Muscle of arm (tissue), 12 donors: ENCODE measurements around the gene FAM135A. TPM values are rescaled to one million over a fixed set of nuclear protein-coding genes. Genes with fewer than 3 reads are reported as not detected.
"Not testable (repeated sequence)": the region's sequence is repeated elsewhere in the genome, so short reads cannot be mapped to it uniquely, and the experiment has no call there.

Experiments
- DNase-seq: peaks from one replicate; pipeline ENCODE4 v3.0.0-alpha.2; 2013
- polyA plus RNA-seq, 12 donors: library from polyadenylated mRNA; unstranded; fragments of 120-200 nt; gene quantifications; one replicate each; pipeline ENCODE4 v1.2.1, GENCODE V29; 2013; ENCODE audit not compliant: insufficient read length in 12 of 12

FAM135A gene
- polyA plus RNA-seq, 12 donors: 15.6 to 30.8 (median 19.2) TPM; not detected in 1

- DNase-seq: no peak
Observed at GRCh38 chr6:70456735-70457134, 43.4 kb downstream of the FAM135A start.

GRCh38 chr6:70459235-70459634 lies 45.9 kb downstream of the FAM135A start:
- no peak for DNase-seq

GRCh38 chr6:70459699-70460098 lies 46.4 kb downstream of the FAM135A start:
- not testable (repeated sequence) for DNase-seq

DNA sequence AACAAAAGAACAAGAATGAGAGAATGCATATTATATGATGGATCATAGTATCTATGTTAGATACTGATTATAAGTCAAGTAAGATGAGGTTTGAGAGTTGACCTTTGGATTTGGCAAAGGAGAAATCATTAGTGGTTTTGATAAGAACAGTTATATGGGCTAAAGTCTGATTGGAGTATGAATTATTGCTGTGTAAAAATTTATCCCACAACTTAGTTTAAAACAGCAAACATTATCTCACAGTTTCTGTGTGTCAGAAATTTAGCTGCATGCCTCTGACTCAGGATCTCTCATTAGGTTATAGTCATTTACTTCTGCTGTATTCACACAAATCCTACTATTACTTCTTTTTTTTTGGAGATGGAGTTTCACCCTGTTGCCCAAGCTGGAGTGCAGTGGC lies 56.7 kb downstream of the FAM135A start:
- no peak for DNase-seq

DNA sequence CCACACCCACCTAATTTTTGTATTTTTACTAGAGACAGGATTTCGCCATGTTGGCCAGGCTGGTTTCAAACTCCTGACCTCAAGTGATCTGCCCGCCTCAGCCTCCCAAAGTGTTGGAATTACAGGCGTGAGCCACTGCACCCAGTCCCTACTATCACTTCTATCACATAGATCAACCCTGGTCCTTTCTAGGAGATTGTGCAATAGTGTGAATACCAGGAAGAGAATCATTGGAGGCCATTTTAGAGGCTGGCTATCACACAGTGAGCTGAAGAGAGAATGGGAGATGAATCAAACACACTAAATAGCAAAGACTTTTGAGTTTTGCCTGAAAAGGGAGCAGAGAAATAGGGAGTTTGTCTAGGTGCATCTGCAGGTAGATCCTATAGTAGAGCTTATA lies 57.2 kb downstream of the FAM135A start:
- DNase-seq: not testable (repeated sequence)

GRCh38 chr6:70474751-70475150 lies 61.4 kb downstream of the FAM135A start:
- peak; percentile 23 for DNase-seq

DNA sequence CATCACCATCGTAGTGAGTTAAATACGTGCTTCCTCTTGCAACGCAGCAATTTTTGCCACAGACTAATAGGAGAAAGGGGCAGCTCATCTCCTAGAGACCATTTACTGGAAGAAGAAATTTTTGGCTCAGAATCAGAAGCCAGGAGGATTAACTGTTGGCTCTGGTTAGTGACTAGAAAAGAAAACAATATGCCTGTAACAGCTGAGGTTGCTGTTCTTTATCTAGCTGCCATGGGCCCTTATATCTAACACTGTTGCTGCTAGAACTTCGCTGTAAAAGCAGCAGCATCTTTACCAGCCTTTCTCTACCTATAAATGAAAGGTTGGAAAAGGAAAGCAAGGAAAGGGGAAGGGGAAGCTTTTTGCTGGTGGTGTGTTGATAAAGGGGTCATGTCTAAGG lies 65.9 kb downstream of the FAM135A start:
- peak; percentile 16 for DNase-seq

GRCh38 chr6:70486638-70487037 lies 73.3 kb downstream of the FAM135A start:
- not testable (repeated sequence) for DNase-seq

- no peak for DNase-seq
Observed at GRCh38 chr6:70489364-70489763, 76.1 kb downstream of the FAM135A start.

DNA sequence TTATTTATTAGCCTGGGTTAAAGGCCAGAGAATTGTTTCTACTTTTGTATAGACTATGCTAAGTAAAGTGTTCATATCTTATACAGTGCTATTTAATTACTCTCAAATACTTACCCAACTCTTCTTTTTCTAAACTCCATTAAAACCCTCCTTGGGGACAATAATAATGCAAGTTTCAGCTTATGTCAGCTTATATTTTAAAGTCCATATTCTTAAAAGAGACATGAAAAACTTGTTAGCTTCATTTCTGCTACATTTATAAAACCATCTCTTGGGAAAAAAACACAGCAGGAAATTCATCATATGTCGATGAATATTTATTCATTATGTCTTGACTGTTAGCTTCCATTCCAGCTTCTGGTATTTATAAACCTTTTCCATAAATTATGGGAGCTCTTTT lies 81.5 kb downstream of the FAM135A start:
- no peak for DNase-seq

DNA sequence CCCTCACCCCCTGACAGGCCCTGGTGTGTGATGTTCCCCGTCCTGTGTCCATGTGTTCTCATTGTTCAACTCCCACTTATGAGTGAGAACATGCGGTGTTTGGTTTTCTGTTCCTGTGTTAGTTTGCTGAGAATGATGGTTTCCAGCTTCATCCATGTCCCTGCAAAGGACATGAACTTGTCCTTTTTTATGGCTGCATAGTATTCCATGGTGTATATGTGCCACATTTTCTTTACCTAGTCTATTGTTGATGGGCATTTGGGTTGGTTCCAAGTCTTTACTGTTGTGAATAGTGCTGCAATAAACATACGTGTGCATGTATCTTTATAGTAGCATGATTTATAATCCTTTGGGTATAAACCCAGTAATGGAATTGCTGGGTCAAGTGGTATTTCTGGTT lies 82.5 kb downstream of the FAM135A start:
- DNase-seq: not testable (repeated sequence)

DNA sequence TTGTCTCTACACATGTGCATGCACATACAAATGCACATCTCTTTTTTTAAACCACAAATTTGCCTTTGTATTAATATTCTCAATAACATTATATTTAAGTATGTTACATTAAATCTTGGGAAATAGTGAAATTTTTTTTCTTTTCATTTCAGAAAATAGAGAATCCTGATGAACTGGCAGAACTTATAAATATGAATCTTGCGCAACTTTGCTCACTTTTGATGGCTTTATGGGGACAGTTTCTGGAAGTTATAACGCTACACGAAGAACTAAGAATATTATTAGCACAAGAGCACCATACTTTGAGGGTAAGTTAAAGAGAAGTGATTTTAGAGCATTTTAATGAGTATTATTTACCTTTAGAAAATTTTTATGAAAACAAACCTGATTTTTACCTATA lies 89.2 kb downstream of the FAM135A start:
- DNase-seq: no peak

GRCh38 chr6:70503813-70504465 lies 90.6 kb downstream of the FAM135A start:
- DNase-seq: no peak

GRCh38 chr6:70506321-70506720 lies 93.0 kb downstream of the FAM135A start:
- no peak for DNase-seq

DNA sequence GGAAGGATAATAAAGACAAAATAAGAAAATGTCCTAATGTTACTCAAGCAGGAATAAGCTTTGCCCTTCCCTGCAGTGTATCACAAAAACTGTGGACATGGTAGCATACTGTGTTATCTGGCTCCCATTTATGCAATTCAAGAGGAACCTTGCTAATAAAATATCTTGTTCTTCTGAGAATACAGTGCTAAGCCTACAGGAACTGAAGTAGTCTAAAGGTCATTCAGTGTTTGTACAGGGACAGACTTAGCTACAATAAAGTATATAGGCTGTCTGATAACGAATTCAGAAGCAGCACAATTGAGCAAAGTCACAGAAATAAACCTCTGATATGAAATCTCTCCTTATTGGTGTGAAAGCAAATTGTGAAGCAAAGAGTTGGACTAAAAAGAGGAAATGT lies 93.9 kb downstream of the FAM135A start:
- no peak for DNase-seq

- no peak for DNase-seq
Observed at GRCh38 chr6:70508953-70509352, 95.6 kb downstream of the FAM135A start.

GRCh38 chr6:70510600-70510999 lies 97.3 kb downstream of the FAM135A start:
- no peak for DNase-seq

GRCh38 chr6:70518723-70519122 lies 105.4 kb downstream of the FAM135A start:
- DNase-seq: no peak

GRCh38 chr6:70520575-70520974 lies 107.3 kb downstream of the FAM135A start:
- no peak for DNase-seq

DNA sequence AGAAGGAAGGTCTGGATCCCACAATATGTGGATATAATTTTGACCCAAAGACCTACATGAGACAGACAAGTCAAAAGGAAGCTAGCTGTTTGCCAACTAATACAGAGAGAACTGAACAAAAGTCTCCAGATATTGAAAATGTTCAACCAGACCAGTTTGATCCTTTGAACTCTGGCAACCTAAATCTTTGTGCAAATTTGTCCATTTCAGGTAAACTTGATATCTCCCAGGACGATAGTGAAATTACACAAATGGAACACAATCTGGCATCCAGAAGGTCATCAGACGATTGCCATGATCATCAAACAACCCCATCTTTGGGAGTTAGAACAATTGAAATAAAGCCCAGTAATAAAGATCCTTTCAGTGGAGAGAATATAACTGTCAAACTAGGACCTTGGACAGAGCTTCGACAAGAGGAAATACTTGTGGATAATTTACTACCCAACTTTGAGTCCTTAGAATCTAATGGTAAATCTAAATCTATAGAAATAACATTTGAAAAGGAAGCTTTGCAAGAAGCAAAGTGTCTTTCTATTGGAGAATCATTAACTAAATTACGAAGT lies 111.5 kb downstream of the FAM135A start:
- DNase-seq: no peak

DNA sequence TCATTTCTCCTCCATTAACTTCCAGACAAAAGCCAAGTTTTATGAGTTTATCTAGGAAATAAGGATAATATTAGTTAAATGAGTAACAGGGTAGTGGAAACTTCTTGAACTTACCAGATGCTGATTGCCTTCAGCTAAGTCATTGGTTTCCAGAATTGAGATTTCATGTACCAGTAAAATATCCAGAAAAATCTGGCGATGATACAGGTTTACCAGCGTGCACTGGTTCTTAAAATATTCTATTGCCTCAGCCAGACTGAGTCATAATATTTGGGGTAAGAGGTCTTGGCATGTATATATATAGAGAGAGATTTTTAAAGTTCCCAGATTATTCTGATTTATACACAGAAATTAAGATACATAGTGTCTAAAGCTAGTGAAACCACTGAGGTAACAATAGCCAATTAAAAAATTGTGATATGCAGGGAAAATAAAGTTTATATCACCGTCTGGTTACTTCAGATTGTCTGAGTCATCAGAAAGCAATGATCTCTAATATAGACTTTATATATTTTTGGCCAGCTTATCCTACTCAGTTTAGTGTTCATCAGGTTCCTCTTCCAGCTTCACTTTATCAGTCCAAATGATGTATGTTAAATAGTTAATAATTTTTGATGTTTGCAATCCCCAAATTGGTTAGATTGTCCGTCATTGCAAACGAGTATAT lies 113.9 kb downstream of the FAM135A start:
- DNase-seq: no peak

GRCh38 chr6:70530023-70530422 lies 116.7 kb downstream of the FAM135A start:
- DNase-seq: no peak

- DNase-seq: no peak
Observed at GRCh38 chr6:70531133-70531532, 117.8 kb downstream of the FAM135A start.
